ENCODE measurements around the gene VSIG10L.

GRCh38 chr19:51331716-51332115 lies 10.2 kb downstream of the VSIG10L start:
- TF ChIP-seq CTCF (IDR thresholded peaks at IDR 0.05): no peak
- no peak for TF ChIP-seq POLR2A (IDR thresholded peaks at IDR 0.05)
